Heart right ventricle (tissue), 16 donors: ENCODE results near the gene TCHHL1. TPM values are rescaled to one million over a fixed set of nuclear protein-coding genes. Genes with fewer than 3 reads are reported as not detected.

ENCODE experiments used
- ATAC-seq, 8 donors: fragments of 200-7000 bp; cut with Tn5 transposase; one replicate each; pipeline ENCODE4 v1.9.1; 2020; ENCODE audit warnings: mild to moderate bottlenecking in 8 of 8, moderate library complexity in 8 of 8, moderate number of reproducible peaks in 1 of 8
- DNase-seq, 2 donors: peaks; one replicate each; pipeline ENCODE4 v3.0.0-alpha.2; 2020
- H3K27ac ChIP-seq, 10 donors: fragments of 200-600 bp; sonication (generic) in 2 of 10; one replicate each; pipeline versions ENCODE4 v1.5.0 to v1.8.0; 2020 to 2022; ENCODE audit warnings: mild to moderate bottlenecking in 3 of 10
- H3K27me3 ChIP-seq, 7 donors: fragments of 200-600 bp; one replicate each; pipeline ENCODE4 v1.8.0; 2021 to 2022; ENCODE audit warnings: mild to moderate bottlenecking in 2 of 7
- H3K36me3 ChIP-seq, 9 donors: fragments of 200-600 bp; sonication (generic) in 1 of 9; one replicate each; pipeline versions ENCODE4 v1.5.0 to v1.8.0; 2020 to 2022; ENCODE audit warnings: mild to moderate bottlenecking in 2 of 9
- H3K4me1 ChIP-seq, 9 donors: fragments of 200-600 bp; sonication (generic) in 1 of 9; one replicate each; pipeline versions ENCODE4 v1.5.0 to v1.8.0; 2020 to 2022; ENCODE audit warnings: mild to moderate bottlenecking in 4 of 9
- H3K4me3 ChIP-seq, 10 donors: fragments of 200-600 bp; sonication (generic) in 2 of 10; one replicate each; pipeline versions ENCODE4 v1.5.0 to v1.8.0; 2020 to 2022; ENCODE audit warnings: mild to moderate bottlenecking in 7 of 10, moderate library complexity in 2 of 10
- H3K9me3 ChIP-seq, 11 donors: fragments of 200-600 bp in 10 of 11; sonication (generic) in 2 of 11; one replicate each; pipeline versions ENCODE4 v1.5.0 to v1.8.0; 2013 to 2022; ENCODE audit warnings: mild to moderate bottlenecking in 2 of 11, control low read depth in 1 of 11, moderate library complexity in 1 of 11
- CTCF ChIP-seq, 9 donors: fragments of 200-600 bp; sonication (generic) in 2 of 9; IDR thresholded peaks; one replicate each; pipeline versions ENCODE4 v1.5.0 to v1.8.0; 2021 to 2022; ENCODE audit warnings: antibody characterized with exemption in 9 of 9, mild to moderate bottlenecking in 5 of 9, moderate library complexity in 1 of 9
- WGBS, 2 donors: extraction: QIAGEN DNeasy Blood & Tissue Kit; methylation state at CpG; one replicate each; pipeline ENCODE4 v1.1.7; 2013; ENCODE audit warnings: inconsistent platforms in 1 of 2; 5-methylcytosine and 5-hydroxymethylcytosine counted together
- intact Hi-C, 10 donors: fragments of 100-400 bp; cut with DNase I; formaldehyde crosslinking; loops; one replicate each; pipeline versions ENCODE4 v1.11.1 to v1.14.2; 2022
- polyA plus RNA-seq, 2 donors: library from polyadenylated mRNA; stranded (reverse); fragments of 200-250 nt; gene quantifications; one replicate each; pipeline ENCODE4 v1.2.3, GENCODE V29; 2013
- total RNA-seq, 10 donors: library from RNA; stranded (reverse); fragmentation: NEBNext Ultra II Directional in 3 of 10; extraction: Animal tissue kit (Norgen Biotek cat#: 25700) in 3 of 10; gene quantifications; one replicate each; pipeline versions ENCODE4 v1.2.1 to v1.2.4, GENCODE V29; 2021 to 2023
- donor health status: Arrhythmogenic right ventricular cardiomyopathy.
- donor health status: ischemic (EF 13 %, LVEDD 7.1; RV severe dilation, severe dysfunction).
- donor health status: healthy with polysubstance abuse.
- donor health status: DM: no; HTN: yes; CAD: no.
- donor health status: DM: no; HTN: no; CAD: no.
- donor health status: ischemic (EF 25% LVEDD 6.9; RV normal size, moderate dysfunction).
- donor health status: ischemic (EF 25% LVEDD 5.7; RV mildly dilated, moderate dysfunction).
- donor health status: healthy.
- donor health status: DM: yes; HTN: yes; CAD: no.
- donor health status: Ischemic cardiomyopathy.
- donor health status: ischemic (EF 35%, LVEDD 5.7; RV mildly dilated, moderate dysfunction).
- donor health status: nonischemic (EF 11% LVEDD 7.7; RV severe dilation, severe dysfunction).
- donor health status: DM: yes; HTN: yes; CAD: no.
- donor health status: PGD.
- donor health status: ischemic (EF 29% LVEDD 5.4; RV normal size, mild dysfunction).
- donor health status: nonischemic (EF 23%, LVEDD 6.1; RV moderate dilation, normal function).

TCHHL1 gene
- total and polyA plus RNA-seq, 12 donors, result not detected

- H3K27ac ChIP-seq, result peak overlapping the region; percentile 29 to 98 (median 94)
- peaks cover 0 to 45% (median 16%) of the 10 kb centered on the region in 9 donors for H3K36me3 ChIP-seq
- peak overlapping the region; percentile 51 to 82 (median 66) for H3K4me3 ChIP-seq
- DNase-seq (peak; percentile 27 to 48), ATAC-seq (peak in 5 of 8 donors; percentile 13 to 52 (median 24))
- intact Hi-C loops, result no loop called here
- H3K9me3 ChIP-seq, result no peaks in the 10 kb centered on the region
- no peaks in the 10 kb centered on the region for H3K27me3 ChIP-seq
- peaks cover 0 to 76% (median 22%) of the 10 kb centered on the region in 9 donors for H3K4me1 ChIP-seq
- WGBS, 2 donors, result 21 to 22% methylated on average over 8 of the region's 8 CpGs
- TF ChIP-seq CTCF (IDR thresholded peaks at IDR 0.05), result peak; percentile 52 to 81 (median 67)
Observed at GRCh38 chr1:152034654-152035538, 54.0 kb downstream of the TCHHL1 start.

- H3K4me1 ChIP-seq, result peaks cover 0 to 76% (median 22%) of the 10 kb centered on the region in 9 donors
- 63 to 70% methylated on average over 1 of the region's 1 CpG for WGBS, 2 donors
- no peaks in the 10 kb centered on the region for H3K9me3 ChIP-seq
- intact Hi-C loops, result no loop called here
- ATAC-seq, result peak in 5 of 8 donors; percentile 4 to 33 (median 10)
- H3K27ac ChIP-seq, result peak overlapping the region in 9 of 10 donors; percentile 86 to 98 (median 95)
- no peak for TF ChIP-seq CTCF (IDR thresholded peaks at IDR 0.05)
- no peaks in the 10 kb centered on the region for H3K27me3 ChIP-seq
- H3K36me3 ChIP-seq, result peaks cover 0 to 47% (median 16%) of the 10 kb centered on the region in 9 donors
- H3K4me3 ChIP-seq, result peak overlapping the region; percentile 51 to 82 (median 66)
- no peak for DNase-seq
Observed at GRCh38 chr1:152034324-152034653, 54.6 kb downstream of the TCHHL1 start.

Other genes starting within 250 kb of the TCHHL1 start
- not detected for gene C2CD4D, start 249.2 kb downstream of the TCHHL1 start, total RNA-seq
- under 1 TPM in 1 of 2 donors, not detected in 1; 0.04 TPM for gene C2CD4D, start 249.2 kb downstream of the TCHHL1 start, polyA plus RNA-seq
- gene THEM5, start 235.4 kb downstream of the TCHHL1 start, total RNA-seq, result under 1 TPM in 1 of 10 donors, not detected in 9; 0.25 TPM
- gene THEM5, start 235.4 kb downstream of the TCHHL1 start, polyA plus RNA-seq, result not detected
- 10 to 100 TPM; 14.5 to 18.6 (median 16.2) TPM for gene THEM4, start 179.6 kb downstream of the TCHHL1 start, total RNA-seq
- 10 to 100 TPM; 13.9 to 32.5 TPM for gene THEM4, start 179.6 kb downstream of the TCHHL1 start, polyA plus RNA-seq
- gene S100A10, start 95.2 kb downstream of the TCHHL1 start, total RNA-seq, result 100 to 1,000 TPM in 9 of 10 donors, 10 to 100 TPM in 1; 71.3 to 519 (median 235) TPM
- 100 to 1,000 TPM; 319 to 412 TPM for gene S100A10, start 95.2 kb downstream of the TCHHL1 start, polyA plus RNA-seq
- 100 to 1,000 TPM in 2 of 10 donors, 10 to 100 TPM in 8; 41.4 to 215 (median 51.6) TPM for gene S100A11, start 52.1 kb downstream of the TCHHL1 start, total RNA-seq
- 100 to 1,000 TPM; 477 to 593 TPM for gene S100A11, start 52.1 kb downstream of the TCHHL1 start, polyA plus RNA-seq
- gene TCHH, start 26.4 kb upstream of the TCHHL1 start, total RNA-seq, result under 1 TPM in 2 of 10 donors, not detected in 8; 0.05 to 0.07 TPM
- gene TCHH, start 26.4 kb upstream of the TCHHL1 start, polyA plus RNA-seq, result under 1 TPM in 1 of 2 donors, not detected in 1; 0.01 TPM
- gene RPTN, start 70.2 kb upstream of the TCHHL1 start, total RNA-seq, result not detected
- gene RPTN, start 70.2 kb upstream of the TCHHL1 start, polyA plus RNA-seq, result not detected
- not detected for gene HRNR, start 135.1 kb upstream of the TCHHL1 start, total RNA-seq
- gene HRNR, start 135.1 kb upstream of the TCHHL1 start, polyA plus RNA-seq, result under 1 TPM in 1 of 2 donors, not detected in 1; 0.07 TPM
- under 1 TPM in 2 of 10 donors, not detected in 8; 0.02 to 0.04 TPM for gene FLG, start 236.2 kb upstream of the TCHHL1 start, total RNA-seq
- gene FLG, start 236.2 kb upstream of the TCHHL1 start, polyA plus RNA-seq, result under 1 TPM; under 0.01 TPM